ENCODE data around the gene FBLN2. TPM values are rescaled to one million over a fixed set of nuclear protein-coding genes. Genes with fewer than 3 reads are reported as not detected.

The FBLN2 gene
- total and polyA plus RNA-seq, 5 donors = 124 to 323 (median 257) TPM

DNA sequence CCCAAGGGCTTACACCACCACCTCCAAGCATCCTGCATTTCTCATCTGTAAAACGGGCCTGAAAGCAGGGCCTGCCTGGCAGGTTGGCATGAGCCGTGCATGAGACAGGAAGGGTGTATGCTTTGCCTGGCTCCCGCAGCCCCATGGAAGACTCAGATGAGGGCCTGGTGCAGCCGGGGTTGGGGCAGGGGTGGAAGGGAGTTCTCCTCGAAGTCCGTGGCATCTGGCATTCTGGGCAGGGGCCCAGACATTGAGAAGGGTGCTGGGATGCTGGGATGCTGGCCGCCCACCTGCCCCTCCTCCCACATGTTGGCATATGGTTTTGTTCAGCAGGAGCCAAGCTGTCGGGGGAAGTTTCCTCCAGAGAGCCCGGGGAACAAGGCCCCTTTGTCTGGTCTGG, 13.0 kb upstream of the FBLN2 start:
- peaks cover 19% of the 10 kb centered on the region for H3K4me1 ChIP-seq (ENCODE audit: control insufficient read depth, insufficient read depth, low read length)
- WGBS = 59% methylated on average over 9 of the region's 9 CpGs
- no peak for ATAC-seq
- no peaks in the 10 kb centered on the region for H3K27me3 ChIP-seq (ENCODE audit: control insufficient read depth, insufficient read depth)
- no peaks in the 10 kb centered on the region for H3K9me3 ChIP-seq (ENCODE audit: control insufficient read depth, low read length)
- intact Hi-C loops (cut with DNase I) = no loop called here
- DNase-seq = peak in 2 of 3 donors; percentile 64 to 74
- no peak overlapping the region for H3K27ac ChIP-seq (ENCODE audit: low read length)
- no peak overlapping the region for H3K4me3 ChIP-seq (ENCODE audit: low read length)

DNA sequence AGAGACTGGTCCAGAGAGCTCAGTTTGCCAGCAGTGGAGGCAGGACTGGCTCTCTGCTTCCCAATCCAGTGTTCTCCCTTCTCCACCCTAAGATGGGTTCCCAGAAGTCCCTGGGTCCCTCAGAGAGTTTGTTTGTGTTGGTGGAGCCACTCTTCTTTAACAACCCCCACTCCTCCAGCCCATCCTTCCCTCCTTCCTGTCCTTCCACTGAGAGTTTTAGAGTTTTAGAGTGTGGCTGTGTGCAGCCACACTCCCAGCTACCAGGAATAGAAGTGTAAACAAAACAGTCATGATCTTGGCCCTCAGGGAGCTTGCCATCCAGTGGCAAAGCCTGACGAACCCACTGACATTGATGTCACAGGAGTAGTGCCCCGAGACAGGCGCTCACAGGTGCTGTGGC, 12.5 kb upstream of the FBLN2 start:
- Histone ChIP-seq H3K4me3 (ENCODE audit: low read length) (no peak overlapping the region), H3K4me1 (ENCODE audit: control insufficient read depth, insufficient read depth, low read length) (peaks cover 19% of the 10 kb centered on the region), H3K9me3 (ENCODE audit: control insufficient read depth, low read length) (no peaks in the 10 kb centered on the region), H3K27ac (ENCODE audit: low read length) (peak overlapping the region; percentile 25), H3K27me3 (ENCODE audit: control insufficient read depth, insufficient read depth) (no peaks in the 10 kb centered on the region)
- ATAC-seq = no peak
- DNase-seq = peak in 2 of 3 donors; percentile 7 to 12
- intact Hi-C loops (cut with DNase I) = no loop called here
- WGBS = 84% methylated on average over 3 of the region's 3 CpGs

DNA sequence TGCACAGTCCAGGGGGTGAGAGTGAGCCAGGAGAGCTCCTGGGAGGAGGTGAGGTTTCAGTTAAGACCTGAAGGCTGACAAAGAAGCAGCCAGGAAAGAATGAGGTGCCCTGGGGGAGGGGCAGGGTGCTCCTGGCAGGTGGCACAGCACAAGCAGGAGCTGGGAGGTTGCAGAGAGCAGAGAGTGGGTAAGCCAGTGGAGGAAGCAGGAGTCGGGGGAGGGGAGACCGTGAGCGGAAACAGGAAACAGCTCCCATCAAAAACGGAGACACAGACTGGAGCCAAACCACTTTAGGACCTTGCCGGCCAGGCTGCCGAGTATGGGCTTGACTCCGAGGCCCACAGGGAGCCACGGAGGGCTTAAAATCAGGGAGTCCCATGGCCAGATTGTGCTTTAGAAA, 12.1 kb upstream of the FBLN2 start:
- intact Hi-C loops (cut with DNase I) = no loop called here
- no peak overlapping the region for H3K4me3 ChIP-seq (ENCODE audit: low read length)
- ATAC-seq (no peak), DNase-seq (peak in 1 of 3 donors; percentile 64)
- 21% methylated on average over 8 of the region's 8 CpGs for WGBS
- peak overlapping the region; percentile 6 for H3K27ac ChIP-seq (ENCODE audit: low read length)
- peaks cover 19% of the 10 kb centered on the region for H3K4me1 ChIP-seq (ENCODE audit: control insufficient read depth, insufficient read depth, low read length)
- no peaks in the 10 kb centered on the region for H3K9me3 ChIP-seq (ENCODE audit: control insufficient read depth, low read length)
- H3K27me3 ChIP-seq (ENCODE audit: control insufficient read depth, insufficient read depth) = no peaks in the 10 kb centered on the region

DNA sequence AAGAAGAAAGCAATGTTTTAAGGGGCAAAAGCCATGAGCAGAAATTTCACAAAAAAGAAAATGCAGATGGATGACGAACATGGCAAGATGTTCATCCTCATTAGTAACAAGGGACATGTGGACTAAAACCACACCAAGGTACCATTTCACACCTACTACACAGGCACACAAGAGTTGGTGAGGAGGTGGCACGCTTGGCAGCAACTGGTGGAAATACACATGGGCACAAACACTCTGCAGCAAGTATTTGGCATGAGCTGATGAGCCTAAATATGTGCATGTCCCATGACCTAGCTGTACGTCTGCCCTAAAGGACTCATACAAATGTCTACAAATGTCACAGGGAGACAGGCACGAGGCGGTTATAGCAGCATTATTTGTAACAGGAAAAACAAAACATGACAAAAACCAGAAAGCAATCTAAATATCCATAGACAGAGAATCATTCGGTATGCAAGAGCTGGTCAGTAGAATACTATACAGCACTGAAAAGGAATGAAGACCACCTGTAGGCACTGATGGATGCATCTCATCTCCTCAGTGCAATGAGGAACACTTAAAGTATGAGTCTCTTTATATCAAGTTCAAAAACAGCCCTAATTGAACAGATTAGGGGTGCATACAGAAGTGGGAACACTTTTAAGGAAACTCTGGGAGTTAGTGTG, 11.5 kb upstream of the FBLN2 start:
- Histone ChIP-seq H3K4me3 (ENCODE audit: low read length) (no peak overlapping the region), H3K27ac (ENCODE audit: low read length) (peak overlapping the region; percentile 11), H3K4me1 (ENCODE audit: control insufficient read depth, insufficient read depth, low read length) (peaks cover 19% of the 10 kb centered on the region), H3K9me3 (ENCODE audit: control insufficient read depth, low read length) (no peaks in the 10 kb centered on the region), H3K27me3 (ENCODE audit: control insufficient read depth, insufficient read depth) (no peaks in the 10 kb centered on the region)
- 92% methylated on average over 6 of the region's 6 CpGs for WGBS
- intact Hi-C loops (cut with DNase I) = no loop called here
- ATAC-seq (no peak), DNase-seq (peak in 1 of 3 donors; percentile 6)

DNA sequence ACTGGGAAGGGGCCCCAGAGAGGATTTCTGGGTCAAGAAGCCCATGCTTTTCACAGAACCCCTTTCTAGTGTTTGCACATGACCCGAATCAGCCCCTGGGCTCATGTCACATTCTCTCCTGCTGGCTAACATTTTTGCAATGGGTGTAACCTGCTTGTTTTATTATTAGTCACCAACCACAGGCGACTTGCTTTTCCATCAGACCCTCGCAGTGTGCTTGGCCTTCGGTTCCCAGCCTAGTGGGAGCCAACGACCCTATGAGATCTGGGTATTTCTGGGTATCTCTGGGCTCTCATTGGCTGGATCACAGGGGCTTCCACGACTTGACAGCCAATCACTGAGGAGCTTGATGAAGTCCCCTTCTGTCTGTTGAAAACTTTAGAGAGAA, 11.0 kb upstream of the FBLN2 start:
- WGBS = 70% methylated on average over 6 of the region's 6 CpGs
- intact Hi-C loops (cut with DNase I) = no loop called here
- Histone ChIP-seq H3K27me3 (ENCODE audit: control insufficient read depth, insufficient read depth) (no peaks in the 10 kb centered on the region), H3K4me1 (ENCODE audit: control insufficient read depth, insufficient read depth, low read length) (peaks cover 17% of the 10 kb centered on the region), H3K9me3 (ENCODE audit: control insufficient read depth, low read length) (no peaks in the 10 kb centered on the region), H3K27ac (ENCODE audit: low read length) (no peak overlapping the region), H3K4me3 (ENCODE audit: low read length) (no peak overlapping the region)
- peak in 1 of 2 donors; percentile 46 for ATAC-seq
- peak in 2 of 3 donors; percentile 65 to 72 for DNase-seq

DNA sequence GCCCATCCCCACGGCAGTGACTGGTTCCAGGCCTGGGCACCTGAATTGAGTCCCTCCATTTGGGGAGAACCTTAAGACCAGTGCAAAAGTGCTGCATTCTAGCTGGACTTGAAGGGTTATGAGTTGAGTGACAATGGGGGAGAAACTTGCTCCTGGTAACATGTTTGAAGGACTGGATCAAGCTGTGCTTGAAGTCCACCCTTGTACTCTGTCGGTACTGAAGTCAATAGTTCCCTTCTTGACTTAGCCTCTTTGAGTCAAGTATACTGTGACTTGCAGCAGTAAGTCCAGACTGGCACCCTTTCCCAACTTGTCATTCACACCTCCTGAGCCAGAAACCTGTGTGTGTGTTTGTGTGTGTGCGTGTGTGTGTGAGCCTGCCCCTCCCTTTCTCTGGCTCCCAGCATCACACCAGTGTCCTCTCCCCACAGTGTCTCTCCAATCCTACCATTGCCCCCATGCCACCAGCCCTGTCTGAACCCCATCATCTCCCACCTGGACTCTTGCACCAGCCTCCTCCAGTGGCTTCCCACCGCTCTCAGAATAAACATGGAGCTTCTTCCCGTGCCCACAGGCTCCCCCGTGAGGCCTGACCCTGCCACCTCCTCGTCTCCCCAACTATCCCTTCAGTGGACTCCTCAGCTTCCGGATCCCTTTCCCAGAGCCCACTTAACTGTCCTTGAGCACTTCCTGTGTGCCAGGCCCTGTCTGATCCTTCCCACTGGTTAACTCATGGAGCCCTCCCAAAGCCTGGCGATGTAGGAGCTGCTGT, 10.2 kb upstream of the FBLN2 start:
- H3K27ac ChIP-seq (ENCODE audit: low read length) = peak overlapping the region; percentile 30
- no peaks in the 10 kb centered on the region for H3K27me3 ChIP-seq (ENCODE audit: control insufficient read depth, insufficient read depth)
- H3K4me1 ChIP-seq (ENCODE audit: control insufficient read depth, insufficient read depth, low read length) = peaks cover 14% of the 10 kb centered on the region
- no peak overlapping the region for H3K4me3 ChIP-seq (ENCODE audit: low read length)
- ATAC-seq (no peak), DNase-seq (peak in 1 of 3 donors; percentile 38)
- intact Hi-C loops (cut with DNase I) = no loop called here
- WGBS = 83% methylated on average over 9 of the region's 9 CpGs
- H3K9me3 ChIP-seq (ENCODE audit: control insufficient read depth, low read length) = no peaks in the 10 kb centered on the region

DNA sequence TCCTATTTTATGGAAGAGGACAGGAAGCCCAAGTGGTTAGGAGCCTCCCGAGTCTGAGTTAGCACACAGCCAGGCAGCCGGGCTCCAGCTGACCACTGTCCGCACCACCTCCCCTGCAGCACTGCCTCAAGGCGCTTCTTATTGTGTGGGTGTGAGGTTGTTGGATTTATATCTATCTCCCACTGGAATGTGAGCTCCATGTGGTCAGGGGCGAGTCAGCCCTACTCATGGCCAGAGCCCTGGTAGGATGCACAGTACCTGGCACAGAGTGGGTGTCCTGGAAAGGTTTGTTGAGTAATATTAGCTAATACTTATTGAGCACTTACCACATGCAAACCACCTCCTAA, 9.7 kb upstream of the FBLN2 start:
- H3K27me3 ChIP-seq (ENCODE audit: control insufficient read depth, insufficient read depth) = no peaks in the 10 kb centered on the region
- no peak for ATAC-seq
- DNase-seq = peak in 1 of 3 donors; percentile 46
- no peaks in the 10 kb centered on the region for H3K9me3 ChIP-seq (ENCODE audit: control insufficient read depth, low read length)
- intact Hi-C loops (cut with DNase I) = no loop called here
- 86% methylated on average over 5 of the region's 5 CpGs for WGBS
- no peak overlapping the region for H3K4me3 ChIP-seq (ENCODE audit: low read length)
- H3K27ac ChIP-seq (ENCODE audit: low read length) = peak overlapping the region; percentile 25
- peaks cover 10% of the 10 kb centered on the region for H3K4me1 ChIP-seq (ENCODE audit: control insufficient read depth, insufficient read depth, low read length)

DNA sequence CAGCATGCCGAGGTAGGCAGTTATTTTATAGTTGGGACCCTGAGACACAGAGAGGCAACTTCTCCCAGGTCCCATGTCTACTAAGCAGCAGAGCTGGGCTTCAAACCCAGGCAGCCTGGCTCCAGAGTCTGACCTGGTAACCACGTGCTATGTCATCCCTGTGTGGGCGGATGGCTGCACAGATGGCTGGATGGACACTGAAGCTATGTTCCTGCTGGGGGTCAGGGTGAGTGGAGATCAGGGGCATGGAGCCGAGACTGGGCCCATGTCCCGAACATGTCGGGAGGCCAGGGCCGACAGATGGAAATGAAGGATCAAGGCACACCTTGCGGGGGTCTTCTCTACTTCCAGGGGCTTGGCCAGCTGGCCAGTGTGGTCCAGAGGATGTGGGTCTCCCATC, 9.3 kb upstream of the FBLN2 start:
- Histone ChIP-seq H3K27me3 (ENCODE audit: control insufficient read depth, insufficient read depth) (no peaks in the 10 kb centered on the region), H3K27ac (ENCODE audit: low read length) (peak overlapping the region; percentile 61), H3K4me1 (ENCODE audit: control insufficient read depth, insufficient read depth, low read length) (peaks cover 10% of the 10 kb centered on the region), H3K9me3 (ENCODE audit: control insufficient read depth, low read length) (no peaks in the 10 kb centered on the region), H3K4me3 (ENCODE audit: low read length) (no peak overlapping the region)
- 77% methylated on average over 8 of the region's 8 CpGs for WGBS
- intact Hi-C loops (cut with DNase I) = no loop called here
- DNase-seq (peak in 1 of 3 donors; percentile 56), ATAC-seq (no peak)

DNA sequence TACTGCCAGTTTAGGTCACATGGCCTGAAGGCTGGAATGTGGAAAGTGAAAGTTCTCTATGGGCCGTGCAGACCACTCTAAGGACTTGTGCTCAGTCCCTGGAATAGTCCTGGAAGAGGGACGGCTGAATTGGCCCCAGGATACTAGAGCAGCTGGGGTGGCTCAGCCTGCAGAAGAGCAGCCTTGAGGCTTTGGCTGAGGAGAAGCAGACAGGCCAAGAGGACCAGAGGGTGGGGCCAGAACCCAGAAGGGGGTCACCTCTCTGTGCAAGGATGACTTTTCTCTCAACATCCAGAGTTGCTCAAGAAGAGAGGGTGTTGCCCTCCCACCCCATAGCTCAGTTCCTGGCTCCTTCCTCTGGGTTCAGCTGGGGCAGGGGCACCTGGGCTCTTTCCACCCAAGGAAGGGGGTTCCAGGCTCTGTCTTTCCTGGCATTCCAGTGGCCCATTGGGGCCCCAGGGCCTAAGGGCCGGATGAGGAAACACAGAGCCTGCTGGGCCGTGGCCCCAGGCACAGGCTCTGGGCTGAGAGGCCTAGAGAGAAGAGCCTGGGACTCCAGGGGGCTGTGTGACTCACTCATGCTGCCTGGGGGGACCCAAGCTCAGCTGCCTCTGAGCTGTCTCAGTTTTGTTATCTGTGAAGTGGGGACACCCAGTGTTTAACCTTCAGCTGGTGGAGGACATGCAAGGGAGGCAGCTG, 8.5 kb upstream of the FBLN2 start:
- Histone ChIP-seq H3K9me3 (ENCODE audit: control insufficient read depth, low read length) (no peaks in the 10 kb centered on the region), H3K4me1 (ENCODE audit: control insufficient read depth, insufficient read depth, low read length) (peaks cover 10% of the 10 kb centered on the region), H3K27me3 (ENCODE audit: control insufficient read depth, insufficient read depth) (no peaks in the 10 kb centered on the region), H3K4me3 (ENCODE audit: low read length) (no peak overlapping the region), H3K27ac (ENCODE audit: low read length) (peak overlapping the region; percentile 1)
- DNase-seq = peak in 2 of 3 donors; percentile 66 to 80
- WGBS = 59% methylated on average over 4 of the region's 4 CpGs
- peak; percentile 32 to 69 for ATAC-seq
- intact Hi-C loops (cut with DNase I) = no loop called here

DNA sequence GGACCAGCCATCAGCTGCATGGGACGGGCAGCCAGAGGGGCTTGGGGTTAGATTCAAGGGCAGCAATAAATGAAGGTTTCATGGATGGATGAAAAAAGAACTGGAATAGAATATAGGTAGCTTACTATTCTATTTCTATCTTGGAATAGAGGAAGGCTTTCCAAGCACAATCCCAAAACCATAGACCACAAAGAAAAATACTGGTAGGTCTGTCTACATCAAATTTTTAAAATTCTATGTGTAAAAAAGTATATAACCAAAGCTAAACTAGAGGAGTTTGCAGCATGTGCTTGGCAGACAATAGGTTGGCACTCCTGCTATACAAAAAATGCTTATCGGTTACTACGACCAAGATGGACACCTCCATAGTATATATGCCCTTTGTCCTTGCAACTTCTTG, 7.2 kb upstream of the FBLN2 start:
- H3K4me1 ChIP-seq (ENCODE audit: control insufficient read depth, insufficient read depth, low read length) = peaks cover 11% of the 10 kb centered on the region

DNA sequence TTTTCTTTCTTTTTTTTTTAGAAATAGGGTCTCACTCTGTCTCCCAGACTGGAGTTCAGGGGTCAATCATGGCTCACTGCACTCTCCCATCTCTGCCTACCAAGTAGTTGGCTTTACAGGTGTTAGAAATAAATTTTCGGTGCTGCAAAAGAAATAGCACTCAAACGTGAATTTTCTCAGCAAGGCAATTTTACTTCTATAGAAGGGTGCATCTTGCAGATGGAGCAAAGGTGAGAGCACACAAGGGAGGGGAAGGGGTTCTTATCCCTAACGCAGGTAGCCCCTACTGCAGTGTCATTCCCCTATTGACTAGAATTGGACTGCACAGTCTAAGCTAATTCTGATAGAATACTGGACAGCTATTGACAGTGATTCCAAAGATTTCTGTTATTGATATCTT, 6.8 kb upstream of the FBLN2 start:
- no peaks in the 10 kb centered on the region for H3K9me3 ChIP-seq (ENCODE audit: control insufficient read depth, low read length)
- DNase-seq = no peak
- no peak overlapping the region for H3K4me3 ChIP-seq (ENCODE audit: low read length)
- intact Hi-C loops (cut with DNase I) = no loop called here
- H3K27ac ChIP-seq (ENCODE audit: low read length) = no peak overlapping the region
- ATAC-seq = no peak
- 86% methylated on average over 3 of the region's 3 CpGs for WGBS
- no peaks in the 10 kb centered on the region for H3K27me3 ChIP-seq (ENCODE audit: control insufficient read depth, insufficient read depth)
- peaks cover 12% of the 10 kb centered on the region for H3K4me1 ChIP-seq (ENCODE audit: control insufficient read depth, insufficient read depth, low read length)

More for the DNA sequence above, 7.2 kb upstream of the FBLN2 start:
- ATAC-seq (no peak), DNase-seq (no peak)
- H3K27me3 ChIP-seq (ENCODE audit: control insufficient read depth, insufficient read depth) = no peaks in the 10 kb centered on the region
- no peak overlapping the region for H3K4me3 ChIP-seq (ENCODE audit: low read length)
- no peak overlapping the region for H3K27ac ChIP-seq (ENCODE audit: low read length)
- 59% methylated on average over 3 of the region's 3 CpGs for WGBS
- no peaks in the 10 kb centered on the region for H3K9me3 ChIP-seq (ENCODE audit: control insufficient read depth, low read length)
- intact Hi-C loops (cut with DNase I) = no loop called here

All from right cardiac atrium (tissue), 5 donors.